Psoas muscle (tissue), 8 donors: ENCODE results near the gene RASGEF1C. TPM values are rescaled to one million over a fixed set of nuclear protein-coding genes. Genes with fewer than 3 reads are reported as not detected.

Source experiments
- ATAC-seq, 4 donors: fragments of 200-7000 bp; cut with Tn5 transposase; one replicate each; pipeline ENCODE4 v1.9.1; 2020; ENCODE audit warnings: moderate library complexity in 3 of 4, mild to moderate bottlenecking in 2 of 4
- DNase-seq, 2 donors: peaks; one replicate each; pipeline ENCODE4 v3.0.0-alpha.2; 2020
- H3K27ac ChIP-seq: fragments of 200-600 bp; one replicate; pipeline ENCODE4 v1.8.0; 2022
- H3K27me3 ChIP-seq, 3 donors: fragments of 200-600 bp in 1 of 3; one replicate each; pipeline versions ENCODE4 v1.6.1 to v1.8.0; 2013 to 2022; ENCODE audit warnings: low read length in 2 of 3, mild to moderate bottlenecking in 2 of 3, moderate library complexity in 1 of 3; ENCODE audit not compliant: insufficient read depth in 3 of 3
- H3K36me3 ChIP-seq, 2 donors: fragments of 200-600 bp in 1 of 2; one replicate each; pipeline versions ENCODE4 v1.6.1 to v1.8.0; 2013 to 2022; ENCODE audit warnings: low read depth in 1 of 2, mild to moderate bottlenecking in 1 of 2, moderate library complexity in 1 of 2; ENCODE audit not compliant: insufficient read depth in 1 of 2
- H3K4me1 ChIP-seq: fragments of 200-600 bp; one replicate; pipeline ENCODE4 v1.8.0; 2022
- H3K4me3 ChIP-seq: fragments of 200-600 bp; one replicate; pipeline ENCODE4 v1.8.0; 2022; ENCODE audit warnings: mild to moderate bottlenecking
- H3K9me3 ChIP-seq: fragments of 200-600 bp; one replicate; pipeline ENCODE4 v1.8.0; 2022
- CTCF ChIP-seq: fragments of 200-600 bp; IDR thresholded peaks from one replicate; pipeline ENCODE4 v1.8.0; 2022; ENCODE audit warnings: antibody characterized with exemption
- WGBS, 3 donors: extraction: QIAGEN DNeasy Blood & Tissue Kit; methylation state at CpG; one replicate each; pipeline versions ENCODE4 v1.1.6 to v1.1.7; 2013; 5-methylcytosine and 5-hydroxymethylcytosine counted together
- intact Hi-C, 2 donors: fragments of 100-400 bp; cut with DNase I; formaldehyde crosslinking; loops; one replicate each; pipeline versions ENCODE4 v1.11.0 to v1.14.2; 2022
- polyA plus RNA-seq, 3 donors: library from polyadenylated mRNA; stranded (reverse); fragments of 200-250 nt; gene quantifications; one replicate each; pipeline ENCODE4 v1.2.3, GENCODE V29; 2013
- total RNA-seq, 4 donors: library from RNA; stranded (reverse); fragmentation: NEBNext Ultra II Directional in 2 of 4; extraction: Animal tissue kit (Norgen Biotek cat#: 25700) in 2 of 4; gene quantifications; one replicate each; pipeline versions ENCODE4 v1.2.1 to v1.2.4, GENCODE V29; 2021 to 2023
- donor health status: healthy with polysubstance abuse.
- donor health status: DM: no; HTN: no; CAD: no; lungs with moderate emphysema.
- donor health status: Bipolar disorder and iron deficiency.
- donor health status: healthy.
- donor health status: DM: yes; HTN: yes; CAD: no.
- donor health status: DM: no; HTN: no; CAD: no.
- donor health status: DM: no; HTN: no; CAD: no.
- donor health status: DM: yes; HTN: yes; CAD: no.

RASGEF1C gene
- total and polyA plus RNA-seq, 7 donors, result 0.03 to 0.05 (median 0.04) TPM; not detected in 4

- Histone ChIP-seq H3K4me3 (peak overlapping the region; percentile 93), H3K27me3 (no peaks in the 10 kb centered on the region), H3K9me3 (peaks cover 5% of the 10 kb centered on the region), H3K4me1 (peaks cover 19% of the 10 kb centered on the region), H3K27ac (no peak overlapping the region), H3K36me3 (no peaks in the 10 kb centered on the region)
- ATAC-seq, result no peak
- no peak for DNase-seq
- intact Hi-C loops, result loop anchor here in 1 of 2 donors (5.0 to 10.0 kb wide), 2 partner anchors 162 to 515 kb away; partner anchors contain the start of genes RUFY1 and TBC1D9B
- TF ChIP-seq CTCF, result no peak
- 74 to 84% (median 75%) methylated on average over 9 of the region's 9 CpGs for WGBS, 3 donors
These were observed 139.3 kb downstream of the RASGEF1C start for GRCh38 chr5:180069589-180070247.

GRCh38 chr5:180068519-180069090, 140.4 kb downstream of the RASGEF1C start:
- WGBS, 3 donors, result 66 to 85% (median 75%) methylated on average over 6 of the region's 6 CpGs
- no peak overlapping the region for H3K4me3 ChIP-seq
- ATAC-seq, result no peak
- peaks cover 19% of the 10 kb centered on the region for H3K4me1 ChIP-seq
- DNase-seq, result no peak
- intact Hi-C loops, result no loop called here
- no peak for TF ChIP-seq CTCF
- H3K27me3 ChIP-seq, result no peaks in the 10 kb centered on the region
- H3K9me3 ChIP-seq, result peaks cover 5% of the 10 kb centered on the region
- no peaks in the 10 kb centered on the region for H3K36me3 ChIP-seq
- H3K27ac ChIP-seq, result no peak overlapping the region

DNA sequence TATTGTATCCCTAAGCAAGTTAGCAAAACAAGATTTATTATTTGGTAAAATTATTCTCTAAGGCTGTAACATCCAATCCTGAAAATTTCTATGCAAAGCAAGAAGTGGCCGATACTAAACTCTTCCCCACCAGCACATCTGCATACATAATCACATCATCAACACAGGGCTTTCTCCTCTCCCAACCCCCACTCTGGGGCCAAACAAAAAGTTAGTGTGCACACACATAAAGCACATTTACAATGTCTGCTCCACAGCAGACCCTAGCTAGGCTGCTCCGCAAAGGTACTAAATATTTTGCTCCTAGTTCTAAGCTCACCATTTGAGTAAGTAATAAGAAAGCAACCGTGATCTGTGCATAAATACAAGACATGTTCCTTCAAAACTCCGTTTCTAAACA, 141.0 kb downstream of the RASGEF1C start:
- ATAC-seq (no peak), DNase-seq (no peak)
- intact Hi-C loops, result no loop called here
- WGBS, 3 donors, result 73 to 87% (median 80%) methylated on average over 4 of the region's 4 CpGs
- no peak for TF ChIP-seq CTCF
- no peaks in the 10 kb centered on the region for H3K27me3 ChIP-seq
- H3K36me3 ChIP-seq, result no peaks in the 10 kb centered on the region
- H3K27ac ChIP-seq, result no peak overlapping the region
- H3K4me1 ChIP-seq, result peaks cover 19% of the 10 kb centered on the region
- no peak overlapping the region for H3K4me3 ChIP-seq
- H3K9me3 ChIP-seq, result peaks cover 5% of the 10 kb centered on the region

DNA sequence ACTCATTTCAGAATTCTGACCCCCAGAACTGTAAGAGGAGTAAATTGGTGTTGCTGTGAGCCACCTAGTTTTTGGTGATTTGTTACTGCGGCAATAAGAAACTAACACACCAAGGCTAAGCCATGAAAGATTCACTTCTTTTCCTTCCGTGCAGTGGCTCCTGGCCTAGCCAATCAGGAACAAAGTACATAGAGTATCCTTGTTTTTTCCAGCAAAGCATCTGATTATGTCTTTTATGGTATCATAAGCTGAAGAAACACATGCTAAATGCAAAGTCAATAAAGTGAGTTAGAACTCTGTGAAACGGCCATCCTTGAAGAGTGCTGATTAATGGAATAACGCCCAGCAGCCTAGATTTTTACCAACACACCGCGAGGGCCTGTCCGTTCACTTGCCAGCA, 148.8 kb downstream of the RASGEF1C start:
- Histone ChIP-seq H3K4me1 (no peaks in the 10 kb centered on the region), H3K4me3 (no peak overlapping the region), H3K27me3 (no peaks in the 10 kb centered on the region), H3K27ac (no peak overlapping the region), H3K9me3 (no peaks in the 10 kb centered on the region), H3K36me3 (peaks cover 0 to 4% of the 10 kb centered on the region in 2 donors)
- TF ChIP-seq CTCF, result no peak
- no peak for ATAC-seq
- WGBS, 3 donors, result 88 to 97% (median 95%) methylated on average over 7 of the region's 7 CpGs
- no peak for DNase-seq
- intact Hi-C loops, result no loop called here
